MG63 (cell line): ENCODE measurements around the gene SLC22A4. TPM values are rescaled to one million over a fixed set of nuclear protein-coding genes. Genes with fewer than 3 reads are reported as not detected.
A peak's percentile ranks its signal among the peaks of the same experiment; 100 is the strongest.

Experiments
- DNase-seq: peaks from one replicate; pipeline ENCODE4 v3.0.0-alpha.2; 2020
- H3K27me3 ChIP-seq: fragments of 250-450 bp; sonication (Bioruptor Pico); 2 replicates; pipeline ENCODE4 v1.5.1; 2020; ENCODE audit warnings: mild to moderate bottlenecking, moderate library complexity
- H3K36me3 ChIP-seq: fragments of 250-450 bp; sonication (Bioruptor Pico); 2 replicates; pipeline ENCODE4 v1.5.1; 2020; ENCODE audit warnings: mild to moderate bottlenecking, moderate library complexity
- H3K4me3 ChIP-seq: fragments of 250-450 bp; sonication (Bioruptor Pico); 2 replicates; pipeline ENCODE4 v1.5.1; 2020; ENCODE audit warnings: mild to moderate bottlenecking, moderate library complexity
- H3K9me3 ChIP-seq: fragments of 250-450 bp; sonication (Bioruptor Pico); 2 replicates; pipeline ENCODE4 v1.5.1; 2020; ENCODE audit warnings: mild to moderate bottlenecking, moderate library complexity
- total RNA-seq: library from RNA; depleted of rRNA; stranded (reverse); fragments of >200 nt; shearing (Covaris generic); gene quantifications from 2 replicates; pipeline ENCODE4 v1.2.3, GENCODE V29; 2014; ENCODE audit warnings: low replicate concordance

Gene SLC22A4
- total RNA-seq, 1 experiment from 2014 or later = 0.03 TPM

DNA sequence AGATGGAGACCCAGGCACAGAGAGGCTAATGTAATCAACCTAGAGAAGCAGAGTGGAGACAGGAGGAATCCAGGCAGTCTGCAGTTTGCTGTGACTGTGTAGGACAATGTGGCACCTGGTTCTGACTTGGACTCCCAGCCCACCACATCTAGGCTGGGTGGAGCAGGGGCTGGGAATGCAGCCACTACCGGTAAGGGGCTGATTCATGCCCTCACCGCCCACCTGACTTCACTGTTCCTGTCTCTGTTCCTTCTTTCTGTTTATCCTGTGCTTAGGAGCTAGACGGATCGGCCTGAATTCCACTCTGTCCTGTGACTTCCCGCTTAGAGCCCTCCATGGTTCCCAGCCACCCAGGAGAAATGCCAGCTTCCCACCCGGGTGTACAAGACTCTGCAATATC is 34.1 kb upstream of the SLC22A4 start:
- Histone ChIP-seq H3K36me3 (peaks cover 37% of the 10 kb centered on the region), H3K9me3 (no peaks in the 10 kb centered on the region), H3K27me3 (no peaks in the 10 kb centered on the region), H3K4me3 (peak overlapping the region; percentile 79; the same call in 1 of the 2 replicates)
- no peak for DNase-seq

DNA sequence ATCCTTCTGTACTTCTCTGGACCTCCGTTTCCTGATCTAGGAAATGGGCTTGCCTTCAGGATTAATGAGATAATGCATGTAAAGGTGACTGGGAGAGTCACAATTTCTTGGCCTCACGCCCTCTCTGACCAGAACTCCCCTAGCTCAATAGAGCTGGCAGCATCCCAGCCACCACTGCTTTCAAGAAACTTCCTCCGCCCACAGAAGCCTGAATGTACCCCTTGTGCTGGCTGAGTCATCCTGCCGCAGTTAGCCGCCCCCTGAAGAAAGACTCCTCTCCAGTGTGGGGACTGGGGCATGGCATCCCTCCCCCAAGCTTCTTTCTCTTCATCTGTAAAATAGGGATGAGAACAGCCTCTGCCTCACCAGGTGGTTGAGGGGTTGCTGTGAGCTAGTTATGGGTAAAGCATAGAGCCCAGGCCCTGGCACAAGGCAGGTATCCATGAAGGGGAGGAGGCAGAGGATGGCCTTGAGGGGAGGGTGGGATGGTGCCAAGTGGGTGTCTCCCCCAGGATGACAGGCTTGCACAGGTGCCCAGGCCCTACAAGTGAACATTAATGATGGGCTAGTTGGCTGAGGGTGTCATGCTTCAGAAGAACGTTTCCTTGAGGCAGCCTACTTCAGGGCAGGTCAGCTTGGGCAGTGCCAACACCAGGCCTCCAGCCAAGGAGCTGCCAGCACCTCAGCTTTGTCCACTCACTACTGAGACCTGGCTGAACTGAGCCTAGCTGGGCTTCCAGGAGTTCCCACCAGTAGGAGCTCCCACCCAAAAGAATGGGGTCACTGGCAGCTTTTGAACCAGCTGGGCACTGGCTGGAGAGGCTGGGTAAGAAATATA is 33.3 kb upstream of the SLC22A4 start:
- Histone ChIP-seq H3K36me3 (peaks cover 43% of the 10 kb centered on the region), H3K9me3 (no peaks in the 10 kb centered on the region), H3K4me3 (no peak overlapping the region), H3K27me3 (no peaks in the 10 kb centered on the region)
- peak; percentile 79 for DNase-seq

DNA sequence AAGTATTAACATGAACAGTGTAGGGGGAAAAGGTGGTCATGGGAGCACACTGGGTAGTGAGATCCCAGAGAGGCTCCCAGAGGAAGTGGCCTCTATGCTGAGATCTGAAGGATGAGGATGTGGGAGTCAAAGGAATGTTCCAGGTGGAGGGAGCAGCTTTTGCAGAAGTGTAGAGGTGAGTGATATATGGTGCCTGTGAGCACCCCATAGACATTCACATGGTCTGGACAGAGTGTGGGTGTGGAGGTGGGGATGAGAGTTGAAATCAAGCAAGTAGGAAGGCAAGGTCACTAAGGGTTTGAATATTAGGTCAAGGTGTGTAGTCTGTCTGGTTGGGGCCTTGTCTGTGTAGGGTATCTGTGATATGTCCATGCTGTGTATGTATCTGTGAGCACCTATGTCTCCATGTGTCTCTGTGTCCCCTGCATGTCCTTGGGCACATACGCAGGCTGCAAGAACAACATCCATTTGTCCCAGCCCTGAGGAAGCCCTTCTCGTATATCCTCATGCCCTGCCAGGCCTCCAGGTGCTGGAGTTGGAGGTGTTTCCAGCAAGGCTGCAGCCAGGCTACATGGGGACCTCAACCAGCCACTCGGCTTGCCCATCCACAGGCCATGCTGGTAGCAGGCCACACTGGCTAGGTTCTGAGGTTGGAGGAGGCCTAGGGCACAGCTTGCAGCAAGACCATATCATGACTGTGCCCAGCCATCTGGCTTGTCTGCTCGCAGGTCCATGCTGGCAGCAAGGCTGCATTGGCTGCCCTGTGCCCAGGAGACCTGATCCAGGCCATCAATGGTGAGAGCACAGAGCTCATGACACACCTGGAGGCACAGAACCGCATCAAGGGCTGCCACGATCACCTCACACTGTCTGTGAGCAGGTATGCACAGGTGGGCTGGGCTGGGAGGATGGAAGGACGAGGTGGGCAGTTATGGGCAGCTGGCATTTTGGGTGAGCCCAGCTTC is 32.0 kb upstream of the SLC22A4 start:
- DNase-seq = no peak
- H3K36me3 ChIP-seq = peaks cover 56% of the 10 kb centered on the region
- no peaks in the 10 kb centered on the region for H3K27me3 ChIP-seq
- no peak overlapping the region for H3K4me3 ChIP-seq
- no peaks in the 10 kb centered on the region for H3K9me3 ChIP-seq

GRCh38 chr5:132262882-132263547 is 31.2 kb upstream of the SLC22A4 start:
- DNase-seq = no peak
- no peak overlapping the region for H3K4me3 ChIP-seq
- H3K27me3 ChIP-seq = no peaks in the 10 kb centered on the region
- no peaks in the 10 kb centered on the region for H3K9me3 ChIP-seq
- H3K36me3 ChIP-seq = peaks cover 62% of the 10 kb centered on the region

DNA sequence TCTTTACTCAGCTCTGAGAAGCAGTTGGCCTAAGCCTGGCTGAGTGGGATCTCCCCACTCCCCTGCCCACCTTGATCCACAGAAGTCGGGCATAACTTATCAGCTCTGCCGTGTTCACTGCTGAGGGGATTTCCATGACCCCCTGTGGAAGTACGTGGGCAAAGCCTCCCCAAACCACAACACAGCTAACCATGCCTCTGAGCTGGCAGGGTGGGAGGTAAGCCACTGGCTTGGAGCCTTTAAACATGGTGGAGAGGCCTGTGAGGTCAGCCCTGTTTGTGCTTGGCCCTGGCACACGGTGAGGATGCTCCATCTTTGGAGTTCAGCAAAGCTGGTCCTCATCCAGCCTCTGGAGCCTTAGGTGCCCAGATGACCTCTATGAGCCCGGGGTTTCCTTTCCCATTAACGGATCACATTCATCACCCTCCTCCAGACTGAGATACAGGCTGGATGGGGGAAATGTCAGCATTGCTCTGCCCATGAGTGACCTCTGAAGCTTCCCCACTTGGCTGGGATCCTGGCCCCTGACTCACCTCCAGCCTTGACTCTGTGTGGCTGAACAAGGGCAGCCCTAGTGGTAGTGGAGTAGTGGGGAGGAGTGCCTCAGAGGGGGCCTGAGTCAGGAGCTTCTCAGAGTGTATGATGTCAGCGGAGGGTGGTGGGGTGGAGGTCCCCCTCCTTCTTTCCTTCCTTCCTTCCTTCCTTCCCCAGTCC is 30.5 kb upstream of the SLC22A4 start:
- DNase-seq = peak; percentile 100
- Histone ChIP-seq H3K9me3 (no peaks in the 10 kb centered on the region), H3K27me3 (no peaks in the 10 kb centered on the region), H3K4me3 (no peak overlapping the region), H3K36me3 (peaks cover 66% of the 10 kb centered on the region)

DNA sequence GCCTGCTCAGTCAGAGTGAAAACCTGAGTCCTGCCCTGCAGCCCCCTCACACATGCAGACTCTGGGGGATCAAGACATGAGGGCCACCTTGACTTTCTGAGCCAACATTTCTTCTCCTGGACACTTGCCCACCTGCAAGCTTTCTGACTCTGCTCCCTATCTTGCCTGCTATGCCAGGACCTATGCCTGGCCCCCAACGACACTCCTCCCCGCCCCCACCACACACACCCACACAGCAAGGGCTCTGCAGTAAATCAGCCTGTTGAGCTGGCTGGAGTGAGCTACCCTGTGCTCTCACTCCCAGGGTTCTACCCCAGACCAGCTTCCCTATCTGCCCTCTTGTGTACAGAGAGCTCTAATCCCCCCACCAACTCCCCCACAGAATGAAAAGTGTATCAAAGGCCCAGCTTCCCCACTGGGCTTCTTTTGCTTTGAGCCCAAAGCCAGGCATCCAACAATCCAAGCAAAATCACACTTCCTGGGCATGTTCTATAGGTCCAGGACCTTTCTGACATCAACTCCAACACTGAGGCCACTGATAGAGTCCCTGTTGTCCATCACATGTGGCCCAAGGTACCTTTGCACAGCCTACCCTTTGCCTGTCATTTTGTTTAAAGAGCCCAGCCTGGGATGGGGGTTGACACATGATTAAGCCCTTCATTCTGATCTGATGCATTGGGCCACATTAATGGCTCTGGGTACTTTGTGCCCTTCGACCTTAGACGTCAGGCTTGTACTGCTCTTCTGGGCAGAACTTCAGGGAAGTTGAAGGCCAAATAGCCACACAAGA is 29.5 kb upstream of the SLC22A4 start:
- Histone ChIP-seq H3K27me3 (no peaks in the 10 kb centered on the region), H3K36me3 (peaks cover 69% of the 10 kb centered on the region), H3K9me3 (no peaks in the 10 kb centered on the region), H3K4me3 (no peak overlapping the region)
- no peak for DNase-seq

- H3K9me3 ChIP-seq = no peaks in the 10 kb centered on the region
- no peak overlapping the region for H3K4me3 ChIP-seq
- H3K27me3 ChIP-seq = no peaks in the 10 kb centered on the region
- peaks cover 71% of the 10 kb centered on the region for H3K36me3 ChIP-seq
- DNase-seq = peak; percentile 91
These were observed 28.7 kb upstream of the SLC22A4 start for GRCh38 chr5:132265336-132266030.

GRCh38 chr5:132266031-132266835 is 28.0 kb upstream of the SLC22A4 start:
- Histone ChIP-seq H3K9me3 (no peaks in the 10 kb centered on the region), H3K4me3 (no peak overlapping the region), H3K27me3 (no peaks in the 10 kb centered on the region), H3K36me3 (peaks cover 72% of the 10 kb centered on the region)
- no peak for DNase-seq

DNA sequence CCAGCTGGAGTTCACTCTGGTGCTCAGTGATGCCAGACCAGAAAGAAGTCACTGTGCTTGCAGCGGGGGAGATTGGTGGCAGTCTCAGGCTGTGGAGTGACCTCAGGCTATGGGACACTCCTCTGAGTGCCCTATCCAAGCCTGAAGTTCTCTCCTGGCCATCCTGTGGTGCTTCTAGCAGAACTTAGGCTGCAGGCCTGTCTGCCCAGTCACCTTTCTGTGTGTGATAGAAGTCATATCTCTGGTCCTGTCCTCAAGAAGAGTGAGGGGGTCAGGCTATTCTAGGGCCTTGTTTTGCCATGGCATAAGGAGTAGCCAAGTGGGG is 27.4 kb upstream of the SLC22A4 start:
- H3K9me3 ChIP-seq = no peaks in the 10 kb centered on the region
- H3K4me3 ChIP-seq = no peak overlapping the region
- H3K36me3 ChIP-seq = peaks cover 70% of the 10 kb centered on the region
- H3K27me3 ChIP-seq = no peaks in the 10 kb centered on the region
- no peak for DNase-seq

- no peaks in the 10 kb centered on the region for H3K9me3 ChIP-seq
- no peak for DNase-seq
- no peaks in the 10 kb centered on the region for H3K27me3 ChIP-seq
- no peak overlapping the region for H3K4me3 ChIP-seq
- H3K36me3 ChIP-seq = peaks cover 70% of the 10 kb centered on the region
These were observed 26.9 kb upstream of the SLC22A4 start for GRCh38 chr5:132267166-132267739.

DNA sequence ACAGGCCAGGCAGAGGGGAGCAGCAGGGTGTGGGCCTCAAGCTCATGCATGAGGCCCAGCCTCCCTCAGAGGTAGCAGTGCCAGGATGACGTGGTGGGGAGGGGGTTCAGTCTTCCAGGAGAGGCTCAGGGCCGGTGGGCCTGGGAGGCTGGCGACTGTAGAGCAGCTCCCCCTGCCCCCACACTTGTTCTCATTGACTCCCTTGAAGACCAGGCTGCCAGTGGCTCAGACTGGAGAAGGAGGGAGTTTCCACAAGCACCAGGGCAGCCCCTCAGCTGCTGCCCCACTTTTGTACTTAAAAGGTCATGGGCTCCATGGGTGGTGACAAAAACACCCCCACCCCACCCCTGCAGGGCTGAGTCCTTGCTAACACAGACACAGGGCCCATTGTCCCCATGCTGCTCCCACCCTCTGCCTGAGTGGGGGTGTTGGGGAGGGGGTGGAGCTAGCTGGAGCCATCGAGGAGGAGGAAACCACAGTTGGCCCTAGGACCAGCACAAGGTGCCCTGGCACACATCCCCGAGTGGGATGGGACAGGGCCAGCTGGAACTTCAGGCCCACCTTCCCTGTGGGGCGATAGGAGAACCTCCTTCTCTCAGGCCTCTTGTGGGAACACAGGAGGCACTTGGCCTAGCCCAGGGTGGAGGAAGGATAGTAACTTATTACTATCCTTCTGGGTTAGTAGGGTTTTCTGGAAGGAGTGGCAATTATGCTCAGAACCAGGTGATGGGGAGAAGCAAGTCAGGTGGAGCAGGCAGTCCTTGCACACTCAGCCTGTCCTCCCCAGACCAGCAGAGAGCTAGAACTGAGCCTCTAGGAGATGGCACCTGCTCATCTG is 26.0 kb upstream of the SLC22A4 start:
- Histone ChIP-seq H3K27me3 (no peaks in the 10 kb centered on the region), H3K4me3 (no peak overlapping the region)
- DNase-seq = no peak

GRCh38 chr5:132268769-132269551 is 25.2 kb upstream of the SLC22A4 start:
- no peak for DNase-seq
- H3K9me3 ChIP-seq = no peaks in the 10 kb centered on the region
- no peaks in the 10 kb centered on the region for H3K27me3 ChIP-seq
- peaks cover 74% of the 10 kb centered on the region for H3K36me3 ChIP-seq
- H3K4me3 ChIP-seq = no peak overlapping the region

More for the DNA sequence above, 26.0 kb upstream of the SLC22A4 start:
- Histone ChIP-seq H3K9me3 (no peaks in the 10 kb centered on the region), H3K36me3 (peaks cover 67% of the 10 kb centered on the region)
